Endothelial cell of umbilical vein (primary cell): Measurements from ENCODE around the gene NTN5. TPM values are rescaled to one million over a fixed set of nuclear protein-coding genes. Genes with fewer than 3 reads are reported as not detected.

Experiments used
- BruUV-seq: library from RNA; stranded (reverse); fragments of 400-500 nt; replicated peaks from 2 replicates; lab custom pipeline; 2021; lab: Mats Ljungman, UMichigan
- CTCF ChIA-PET: fragments of 300-600, 350-600 bp; sonication (Branson Sonifier 250); formaldehyde crosslinking; loops from one replicate; lab custom pipeline; 2021; ENCODE audit warnings: antibody characterized with exemption, inconsistent platforms; lab: Charles Lee
- POLR2A ChIA-PET: fragments of 300-600, 350-600 bp; sonication (Branson Sonifier 250); formaldehyde crosslinking; loops from one replicate; lab custom pipeline; 2021; ENCODE audit warnings: antibody characterized with exemption, inconsistent platforms; lab: Charles Lee
- DNase-seq: peaks from one replicate; pipeline ENCODE4 v3.0.0-alpha.2; 2011; ENCODE audit warnings: low read depth, low spot score
- FAIRE-seq: peaks from 2 replicates; lab custom pipeline; 2011; peaks lifted over from hg19 to GRCh38; lab: Jason Lieb, UNC
- H2AFZ ChIP-seq: 2 replicates; pipeline ENCODE4 v1.6.0; 2012; ENCODE audit warnings: low read depth, low read length, control low read depth, inconsistent platforms
- H3K27ac ChIP-seq: 2 replicates; pipeline ENCODE4 v1.5.1; 2011; ENCODE audit warnings: low read depth, mild to moderate bottlenecking, control low read depth, low read length, moderate library complexity; ENCODE audit not compliant: insufficient read depth
- H3K27me3 ChIP-seq, 2 experiments: 2 replicates each; pipeline versions ENCODE4 v1.6.0 to v1.6.1; 2011; ENCODE audit warnings: low read length in 2 of 2, mixed read lengths in 1 of 2; ENCODE audit not compliant: control insufficient read depth in 2 of 2, insufficient read depth in 2 of 2
- H3K36me3 ChIP-seq, 2 experiments: 2 replicates in 1 of 2; 3 replicates in 1 of 2; pipeline ENCODE4 v1.5.1; 2011; ENCODE audit warnings: low read length in 2 of 2, mild to moderate bottlenecking in 1 of 2, moderate library complexity in 1 of 2; ENCODE audit not compliant: control insufficient read depth in 2 of 2, insufficient read depth in 2 of 2; ENCODE audit errors: extremely low read depth in 1 of 2
- H3K4me1 ChIP-seq: 3 replicates; pipeline ENCODE4 v1.5.1; 2011; ENCODE audit warnings: mild to moderate bottlenecking, low read length; ENCODE audit not compliant: control insufficient read depth, insufficient read depth; ENCODE audit errors: extremely low read depth
- H3K4me2 ChIP-seq: 2 replicates; pipeline ENCODE4 v1.6.1; 2011; ENCODE audit warnings: low read length, control low read depth, mixed read lengths; ENCODE audit not compliant: insufficient read depth
- H3K4me3 ChIP-seq, 3 experiments: fragments of 200-600 bp in 1 of 3; sonication (generic), shearing (Covaris generic) in 1 of 3; replicated peaks in 1 of 3; 2 replicates each; pipeline ENCODE4 v1.5.1; 2011 to 2016; ENCODE audit warnings: control low read depth in 3 of 3, low read length in 3 of 3, mild to moderate bottlenecking in 2 of 3, inconsistent platforms in 1 of 3, low read depth in 1 of 3, moderate library complexity in 1 of 3; ENCODE audit not compliant: insufficient read depth in 1 of 3
- H3K79me2 ChIP-seq: 2 replicates; pipeline ENCODE4 v1.6.0; 2012; ENCODE audit warnings: low read length, inconsistent platforms; ENCODE audit not compliant: control insufficient read depth, insufficient read depth
- H3K9ac ChIP-seq: replicated peaks from 2 replicates; pipeline ENCODE3; 2011; ENCODE audit warnings: low read length, control low read depth; ENCODE audit not compliant: insufficient read depth; ENCODE audit errors: extremely low read depth
- H3K9me1 ChIP-seq: replicated peaks from 3 replicates; pipeline ENCODE4 v1.6.0; 2011; ENCODE audit warnings: mild to moderate bottlenecking, low read length; ENCODE audit not compliant: control insufficient read depth, insufficient read depth; ENCODE audit errors: extremely low read depth
- H3K9me3 ChIP-seq: replicated peaks from 2 replicates; pipeline ENCODE4 v1.5.1; 2012; ENCODE audit warnings: low read length, inconsistent platforms; ENCODE audit not compliant: control insufficient read depth, insufficient read depth
- H4K20me1 ChIP-seq: replicated peaks from 2 replicates; pipeline ENCODE3; 2011; ENCODE audit warnings: mild to moderate bottlenecking, low read length; ENCODE audit not compliant: control insufficient read depth, insufficient read depth; ENCODE audit errors: extremely low read depth
- EZH2 ChIP-seq: IDR thresholded peaks from 2 replicates; pipeline ENCODE4 v1.6.1; 2012; ENCODE audit warnings: borderline replicate concordance, low read depth, mild to moderate bottlenecking, moderate library complexity, low read length, inconsistent platforms; ENCODE audit not compliant: severe bottlenecking
- FOS ChIP-seq: IDR thresholded peaks from 2 replicates; pipeline ENCODE4 v1.6.1; 2011; ENCODE audit warnings: mild to moderate bottlenecking, low read length, moderate library complexity, borderline replicate concordance; ENCODE audit not compliant: insufficient read depth
- GATA2 ChIP-seq: IDR thresholded peaks from 2 replicates; pipeline ENCODE4 v1.7.0; 2011; ENCODE audit warnings: low read depth, mild to moderate bottlenecking, moderate library complexity, mixed read lengths, low read length; ENCODE audit not compliant: insufficient read length, insufficient read depth
- JUN ChIP-seq: IDR thresholded peaks from 2 replicates; pipeline ENCODE4 v1.6.1; 2011; ENCODE audit warnings: borderline replicate concordance, low read depth; ENCODE audit not compliant: insufficient read length, insufficient read depth
- POLR2A ChIP-seq: IDR thresholded peaks from 2 replicates; pipeline ENCODE4 v1.6.1; 2012; ENCODE audit warnings: low read depth, mild to moderate bottlenecking, control low read depth, low read length
- POLR2AphosphoS5 ChIP-seq: IDR thresholded peaks from 2 replicates; pipeline ENCODE4 v1.6.1; 2012; ENCODE audit warnings: low read depth, mild to moderate bottlenecking, control low read depth, low read length, moderate library complexity; ENCODE audit not compliant: insufficient read depth
- dilution Hi-C: fragments of 300-500 bp; cut with MboI; formaldehyde crosslinking; loops from one replicate; pipeline ENCODE4 v1.15.0; 2019; ENCODE audit warnings: low sequenced_read_pairs; ENCODE audit not compliant: extremely low pct_ligation_motif_present
- intact Hi-C: fragments of 100-400 bp; cut with micrococcal nuclease; formaldehyde crosslinking; loops from one replicate; pipeline ENCODE4 v1.10.0; 2022
- polyA plus RNA-seq, 4 experiments: library from polyadenylated mRNA; depleted of rRNA in 3 of 4; stranded (reverse) in 3 of 4; unstranded in 1 of 4; fragments of >200 nt; gene quantifications; 2 replicates each; pipeline versions ENCODE4 v1.2.1 to v1.2.3, GENCODE V29; 2011 to 2012; ENCODE audit warnings: missing spikeins in 1 of 4
- total RNA-seq: library from RNA; stranded (reverse); gene quantifications from 2 replicates; pipeline ENCODE4 v1.2.3, GENCODE V29; 2021
- TF ChIP-seq, protein P1 (sequence below), 2 donors: IDR thresholded peaks; 1 replicate in 1 of 2; 2 replicates in 1 of 2; pipeline ENCODE4 v1.5.1; 2011; ENCODE audit warnings: low read length in 2 of 2, mild to moderate bottlenecking in 2 of 2, moderate library complexity in 2 of 2, control low read depth in 1 of 2, inconsistent platforms in 1 of 2, low read depth in 1 of 2; ENCODE audit not compliant: insufficient read depth in 1 of 2; ENCODE audit errors: extremely low read depth in 1 of 2
- TF ChIP-seq, protein P2 (sequence below): IDR thresholded peaks from 2 replicates; pipeline ENCODE4 v1.6.1; 2011; ENCODE audit not compliant: insufficient read depth, insufficient read length

Gene NTN5
- total and polyA plus RNA-seq, 2 donors (not counting 3 experiments of a cell fraction or from before 2014, with no cell fraction given): 0.11 TPM; not detected in 1

DNA sequence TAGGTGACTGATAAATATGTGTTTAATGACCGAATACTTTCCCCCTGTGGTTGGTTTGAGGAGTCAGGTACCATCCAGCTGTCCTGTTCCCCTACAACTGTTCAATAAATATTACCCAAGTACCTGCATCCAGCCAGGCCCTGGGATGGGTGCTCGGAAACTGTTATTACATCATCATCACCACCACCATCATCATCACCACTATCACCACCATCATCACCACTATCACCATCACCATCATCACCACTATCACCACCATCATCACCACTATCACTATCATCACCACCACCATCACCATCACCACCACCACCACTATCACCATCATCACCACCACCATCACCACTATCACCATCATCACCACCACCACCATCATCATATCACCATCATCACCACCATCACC lies 4.1 kb downstream of the NTN5 start:
- dilution Hi-C loops: no loop called here
- Histone ChIP-seq H3K36me3 (no peaks in the 10 kb centered on the region), H3K4me1 (no peaks in the 10 kb centered on the region), H4K20me1 (no peaks in the 10 kb centered on the region), H3K9me1 (no peaks in the 10 kb centered on the region), H3K9ac (no peak overlapping the region), H2AFZ (no peak overlapping the region), H3K27me3 (no peaks in the 10 kb centered on the region), H3K4me3 (no peak overlapping the region), H3K79me2 (no peaks in the 10 kb centered on the region), H3K27ac (no peak overlapping the region), H3K9me3 (no peaks in the 10 kb centered on the region), H3K4me2 (no peak overlapping the region)
- TF ChIP-seq POLR2A: no peak
- TF ChIP-seq, protein P1, sequence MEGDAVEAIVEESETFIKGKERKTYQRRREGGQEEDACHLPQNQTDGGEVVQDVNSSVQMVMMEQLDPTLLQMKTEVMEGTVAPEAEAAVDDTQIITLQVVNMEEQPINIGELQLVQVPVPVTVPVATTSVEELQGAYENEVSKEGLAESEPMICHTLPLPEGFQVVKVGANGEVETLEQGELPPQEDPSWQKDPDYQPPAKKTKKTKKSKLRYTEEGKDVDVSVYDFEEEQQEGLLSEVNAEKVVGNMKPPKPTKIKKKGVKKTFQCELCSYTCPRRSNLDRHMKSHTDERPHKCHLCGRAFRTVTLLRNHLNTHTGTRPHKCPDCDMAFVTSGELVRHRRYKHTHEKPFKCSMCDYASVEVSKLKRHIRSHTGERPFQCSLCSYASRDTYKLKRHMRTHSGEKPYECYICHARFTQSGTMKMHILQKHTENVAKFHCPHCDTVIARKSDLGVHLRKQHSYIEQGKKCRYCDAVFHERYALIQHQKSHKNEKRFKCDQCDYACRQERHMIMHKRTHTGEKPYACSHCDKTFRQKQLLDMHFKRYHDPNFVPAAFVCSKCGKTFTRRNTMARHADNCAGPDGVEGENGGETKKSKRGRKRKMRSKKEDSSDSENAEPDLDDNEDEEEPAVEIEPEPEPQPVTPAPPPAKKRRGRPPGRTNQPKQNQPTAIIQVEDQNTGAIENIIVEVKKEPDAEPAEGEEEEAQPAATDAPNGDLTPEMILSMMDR (IDR thresholded peaks at IDR 0.05; ENCODE audit: extremely low read depth in 1 of 2, insufficient read depth in 1 of 2, low read depth in 1 of 2, low read length in 2 of 2): no peak
- TF ChIP-seq GATA2: no peak
- TF ChIP-seq, protein P2, sequence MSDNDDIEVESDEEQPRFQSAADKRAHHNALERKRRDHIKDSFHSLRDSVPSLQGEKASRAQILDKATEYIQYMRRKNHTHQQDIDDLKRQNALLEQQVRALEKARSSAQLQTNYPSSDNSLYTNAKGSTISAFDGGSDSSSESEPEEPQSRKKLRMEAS: no peak
- no peak for TF ChIP-seq EZH2
- no peak for TF ChIP-seq JUN
- DNase-seq (no peak), FAIRE-seq (no peak)
- ChIA-PET CTCF (no interaction called here), POLR2A (no interaction called here)
- intact Hi-C loops: no loop called here
- BruUV-seq: no TSS peak

DNA sequence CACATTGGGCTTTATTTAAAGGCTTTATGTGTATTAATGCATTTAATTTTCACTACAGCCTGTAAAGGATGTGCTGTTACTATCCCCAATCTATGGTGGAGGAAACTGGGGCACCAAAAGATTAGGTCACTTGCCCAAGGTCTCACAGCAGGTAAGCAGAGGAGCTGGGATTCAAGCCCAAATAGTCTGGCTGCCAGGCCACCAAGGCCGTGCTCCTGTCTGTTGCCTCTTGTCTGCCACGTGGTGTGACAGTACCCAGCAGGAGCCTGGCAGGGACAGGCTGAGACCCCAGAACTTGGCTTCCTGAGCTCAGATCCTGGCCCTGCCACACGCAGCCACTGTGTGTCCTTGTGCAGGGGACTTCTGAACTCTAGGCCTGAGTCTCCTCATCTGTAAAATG lies 4.5 kb downstream of the NTN5 start:
- no peak overlapping the region for H2AFZ ChIP-seq
- no peaks in the 10 kb centered on the region for H4K20me1 ChIP-seq
- CTCF ChIA-PET: no interaction called here
- H3K9ac ChIP-seq: no peak overlapping the region
- H3K36me3 ChIP-seq: no peaks in the 10 kb centered on the region
- no peak overlapping the region for H3K4me2 ChIP-seq
- intact Hi-C loops (no loop called here), dilution Hi-C loops (no loop called here)
- no peak overlapping the region for H3K27ac ChIP-seq
- no peaks in the 10 kb centered on the region for H3K9me1 ChIP-seq
- no peaks in the 10 kb centered on the region for H3K9me3 ChIP-seq
- DNase-seq: no peak
- BruUV-seq: no TSS peak
- TF ChIP-seq, protein P2: no peak
- TF ChIP-seq FOS (no peak), POLR2AphosphoS5 (no peak), JUN (no peak), EZH2 (no peak), POLR2A (no peak), GATA2 (no peak)
- no peaks in the 10 kb centered on the region for H3K27me3 ChIP-seq
- FAIRE-seq: no peak
- H3K4me3 ChIP-seq: no peak overlapping the region
- no peaks in the 10 kb centered on the region for H3K79me2 ChIP-seq
- POLR2A ChIA-PET: no interaction called here
- H3K4me1 ChIP-seq: no peaks in the 10 kb centered on the region
